Activated naive CD8-positive, alpha-beta T cell treated with anti-CD3 and anti-CD28 coated beads, Interleukin-2, amount 50 U/mL, for 24 hours (primary cell): Measurements from ENCODE around the gene ADGRA1.

Source experiments
- ATAC-seq: fragments of 150-1000 bp; cut with Tn5 transposase; one replicate; pipeline ENCODE4 v1.10.0; 2021
- DNase-seq: peaks from one replicate; pipeline ENCODE4 v3.0.0; 2021
- H3K27ac Mint-ChIP-seq: one replicate; pipeline ENCODE4 v1.8.0; 2021; ENCODE audit warnings: mild to moderate bottlenecking, mixed read lengths
- H3K27me3 Mint-ChIP-seq: one replicate; pipeline ENCODE4 v1.8.0; 2021; ENCODE audit warnings: mixed read lengths
- H3K36me3 Mint-ChIP-seq: one replicate; pipeline ENCODE4 v1.8.0; 2021; ENCODE audit warnings: low read depth, mixed read lengths
- H3K4me1 Mint-ChIP-seq: one replicate; pipeline ENCODE4 v1.8.0; 2021; ENCODE audit warnings: mixed read lengths
- H3K4me3 Mint-ChIP-seq: one replicate; pipeline ENCODE4 v1.8.0; 2021; ENCODE audit warnings: mild to moderate bottlenecking, moderate library complexity, mixed read lengths
- H3K9me3 Mint-ChIP-seq: one replicate; pipeline ENCODE4 v1.8.0; 2021; ENCODE audit warnings: mixed read lengths

Gene ADGRA1

DNA sequence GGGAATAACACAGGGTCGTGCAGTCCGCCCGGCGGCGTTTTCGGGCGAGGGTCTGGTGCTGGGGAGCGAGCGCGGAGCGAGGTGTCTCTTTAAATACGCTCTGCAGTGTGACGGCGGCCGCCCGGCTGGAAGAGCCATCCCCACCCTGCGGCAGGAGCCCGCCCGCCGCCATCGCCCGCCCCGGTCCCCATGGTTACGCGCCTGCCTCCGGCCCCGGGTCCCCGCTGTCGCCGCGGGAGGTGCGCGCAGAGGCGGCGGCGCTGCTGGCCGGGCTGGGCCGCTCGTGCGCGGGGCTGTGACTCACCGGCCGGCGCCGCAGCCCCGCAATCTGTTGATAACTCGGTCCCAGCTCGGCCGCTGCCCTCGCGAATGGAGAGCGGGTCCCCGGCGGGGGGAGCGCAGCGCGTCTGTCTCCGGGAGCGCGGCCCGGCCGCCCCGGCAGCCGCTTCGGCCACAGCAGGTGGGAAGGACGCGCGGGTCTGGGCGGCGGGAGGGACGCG lies at the start of gene ADGRA1:
Gene ADGRA1 (plus strand): TSS at position 246 of the 500 bp plus-strand sequence. CDS start 986 bp downstream, outside the sequence.
- Mint-ChIP-seq H3K27ac (no peak within 1 kb of the TSS), H3K4me1 (no peaks in the 10 kb centered on the region), H3K9me3 (no peaks in the 10 kb centered on the region), H3K36me3 (no peaks in the 10 kb centered on the region), H3K4me3 (no peak within 1 kb of the TSS), H3K27me3 (peaks cover 19% of the 10 kb centered on the region)
- ATAC-seq: no peak
- no peak for DNase-seq

DNA sequence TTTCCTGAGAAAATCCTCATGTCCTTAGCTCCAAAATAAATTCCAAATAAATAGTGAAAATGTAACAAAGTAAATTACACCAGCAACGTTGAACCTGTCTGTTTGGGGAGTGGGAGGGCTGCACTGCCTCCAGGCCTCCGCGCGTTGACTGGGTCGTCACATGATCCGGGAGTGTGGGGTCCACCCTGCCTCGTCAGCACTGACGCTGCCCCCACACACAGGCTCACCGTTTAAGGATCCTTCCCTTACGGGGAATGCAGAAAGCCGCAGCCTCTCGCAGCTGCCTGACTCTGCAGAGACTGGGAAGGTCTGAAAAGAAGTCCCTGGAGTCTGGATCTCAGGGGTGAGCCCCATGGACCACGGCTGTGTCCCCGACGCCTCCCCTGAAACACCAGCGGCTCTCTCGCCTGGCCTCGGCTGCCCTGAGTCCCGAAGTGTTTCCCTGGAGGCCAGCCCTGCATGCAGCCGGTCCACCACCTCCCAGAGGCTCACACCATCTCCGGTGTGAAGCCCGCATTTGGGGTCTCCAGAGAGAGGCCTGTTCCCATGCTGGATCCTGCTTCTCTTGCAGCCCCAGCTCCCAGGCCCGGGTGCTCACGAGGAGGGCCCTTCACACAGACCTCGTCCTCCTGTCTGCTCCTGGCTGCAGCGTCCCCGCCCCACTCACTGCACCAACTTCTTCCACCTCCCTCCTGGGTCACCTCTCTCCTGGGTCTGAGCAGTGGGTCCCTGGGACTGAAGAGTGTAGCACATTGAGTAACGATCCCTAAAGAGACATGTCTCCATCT lies 49.5 kb upstream of the ADGRA1 start:
- Mint-ChIP-seq H3K9me3 (no peaks in the 10 kb centered on the region), H3K36me3 (no peaks in the 10 kb centered on the region), H3K4me3 (no peak overlapping the region)

DNA sequence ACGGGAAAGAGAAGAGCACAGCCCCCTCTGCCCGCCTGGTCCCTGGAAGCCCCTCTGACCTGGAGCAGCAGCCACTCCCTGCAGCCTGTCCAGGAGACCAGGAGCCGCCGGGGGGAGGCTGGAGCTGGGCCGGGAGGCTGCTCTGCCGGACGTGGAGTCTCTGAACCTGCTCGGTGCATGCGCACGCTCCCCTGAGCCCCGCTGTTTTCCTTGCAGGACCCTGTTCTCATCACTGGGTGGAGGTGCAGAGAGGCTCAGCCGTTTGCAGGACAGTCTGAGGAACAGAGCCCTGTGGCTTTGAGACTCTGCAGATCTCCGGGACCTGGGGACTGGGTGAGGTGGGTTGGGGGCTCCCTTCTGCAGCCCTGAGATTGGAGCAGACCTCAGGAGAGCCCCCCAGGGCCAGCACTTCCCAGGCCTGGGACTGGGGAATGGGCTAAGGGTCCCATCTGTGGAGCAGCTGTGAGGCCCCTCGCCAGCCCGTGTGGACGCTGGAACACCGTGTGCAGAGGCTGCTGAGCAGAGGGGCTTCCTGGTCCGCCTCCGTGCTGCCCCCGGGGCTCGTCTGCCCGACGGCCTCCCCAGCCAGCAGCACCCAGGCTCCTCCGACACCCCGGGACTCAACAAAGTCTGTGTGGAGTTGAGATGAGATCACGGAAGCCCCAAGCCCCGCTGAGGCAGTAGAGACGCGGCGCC lies 48.5 kb upstream of the ADGRA1 start:
- no peak overlapping the region for H3K27ac Mint-ChIP-seq
- no peaks in the 10 kb centered on the region for H3K27me3 Mint-ChIP-seq
- H3K9me3 Mint-ChIP-seq: no peaks in the 10 kb centered on the region
- DNase-seq: no peak
- no peaks in the 10 kb centered on the region for H3K36me3 Mint-ChIP-seq
- no peak for ATAC-seq
- H3K4me3 Mint-ChIP-seq: no peak overlapping the region
- H3K4me1 Mint-ChIP-seq: no peaks in the 10 kb centered on the region

More for the DNA sequence above, 49.5 kb upstream of the ADGRA1 start:
- Mint-ChIP-seq H3K27me3 (no peaks in the 10 kb centered on the region), H3K27ac (no peak overlapping the region), H3K4me1 (no peaks in the 10 kb centered on the region)
- ATAC-seq (no peak), DNase-seq (no peak)

DNA sequence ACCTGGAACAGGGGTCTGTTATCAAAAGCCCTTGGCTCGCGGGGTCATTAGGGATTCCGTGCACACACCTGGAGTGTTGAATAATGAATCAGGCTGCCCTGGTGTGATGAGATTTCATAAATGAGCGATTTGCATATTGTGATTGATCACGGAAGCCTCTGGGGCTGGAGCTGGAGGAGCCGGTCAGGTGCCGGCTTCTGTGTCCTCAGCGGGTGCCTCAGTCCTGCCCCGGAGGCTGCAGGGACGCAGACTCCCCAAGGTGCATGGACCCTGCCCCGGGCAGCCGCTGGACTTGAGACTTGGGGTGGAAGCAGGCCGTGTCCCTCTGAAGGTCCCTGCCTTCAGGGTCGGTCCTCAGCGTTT lies 47.9 kb upstream of the ADGRA1 start:
- DNase-seq: no peak
- Mint-ChIP-seq H3K4me1 (no peaks in the 10 kb centered on the region), H3K27ac (no peak overlapping the region), H3K4me3 (no peak overlapping the region), H3K9me3 (no peaks in the 10 kb centered on the region), H3K27me3 (no peaks in the 10 kb centered on the region), H3K36me3 (no peaks in the 10 kb centered on the region)
- no peak for ATAC-seq

DNA sequence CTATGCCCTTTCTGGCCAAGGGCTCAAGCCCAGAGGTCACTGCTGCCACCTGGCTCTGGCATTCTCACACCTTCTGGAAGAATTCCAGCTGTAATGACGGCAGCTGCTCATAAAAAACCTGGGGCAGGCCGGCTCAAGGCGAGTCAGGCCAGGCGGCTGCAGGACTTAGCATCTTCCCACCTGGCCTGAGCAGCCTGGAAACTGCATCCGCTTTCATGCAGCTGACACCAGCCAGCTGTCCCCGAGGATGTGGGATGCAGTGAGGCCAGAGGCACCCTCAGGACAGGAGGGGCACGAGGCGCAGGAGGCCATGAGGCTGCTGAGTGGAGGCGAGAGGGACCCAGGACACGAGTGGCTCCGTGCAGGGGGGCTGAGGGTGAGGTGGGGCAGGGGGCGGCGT lies 47.5 kb upstream of the ADGRA1 start:
- Mint-ChIP-seq H3K27ac (no peak overlapping the region), H3K9me3 (no peaks in the 10 kb centered on the region), H3K36me3 (no peaks in the 10 kb centered on the region), H3K4me3 (no peak overlapping the region), H3K4me1 (no peaks in the 10 kb centered on the region), H3K27me3 (no peaks in the 10 kb centered on the region)
- ATAC-seq: no peak
- no peak for DNase-seq

DNA sequence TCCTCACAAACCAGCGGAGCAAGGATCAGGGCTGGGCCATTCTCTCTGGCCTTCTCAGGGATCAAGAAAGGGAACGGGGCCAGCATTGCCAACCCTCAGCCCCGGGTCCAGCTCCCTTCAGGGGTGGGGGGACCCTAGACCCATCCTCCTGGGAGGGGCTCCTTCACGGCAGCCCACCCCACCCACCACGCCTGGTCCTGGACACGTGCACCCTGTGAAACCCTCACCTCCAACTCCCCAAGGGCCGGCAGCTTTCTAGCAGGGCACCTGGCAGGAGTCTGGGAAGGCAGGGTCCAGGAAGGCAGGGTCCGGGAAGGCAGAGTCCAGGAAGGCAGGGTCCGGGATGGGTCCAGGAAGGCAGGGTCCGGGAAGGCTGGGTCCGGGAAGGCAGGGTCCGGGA lies 46.6 kb upstream of the ADGRA1 start:
- no peak overlapping the region for H3K4me3 Mint-ChIP-seq
- H3K27me3 Mint-ChIP-seq: no peaks in the 10 kb centered on the region
- no peaks in the 10 kb centered on the region for H3K9me3 Mint-ChIP-seq
- no peak overlapping the region for H3K27ac Mint-ChIP-seq
- ATAC-seq (no peak), DNase-seq (no peak)
- H3K36me3 Mint-ChIP-seq: no peaks in the 10 kb centered on the region
- no peaks in the 10 kb centered on the region for H3K4me1 Mint-ChIP-seq

DNA sequence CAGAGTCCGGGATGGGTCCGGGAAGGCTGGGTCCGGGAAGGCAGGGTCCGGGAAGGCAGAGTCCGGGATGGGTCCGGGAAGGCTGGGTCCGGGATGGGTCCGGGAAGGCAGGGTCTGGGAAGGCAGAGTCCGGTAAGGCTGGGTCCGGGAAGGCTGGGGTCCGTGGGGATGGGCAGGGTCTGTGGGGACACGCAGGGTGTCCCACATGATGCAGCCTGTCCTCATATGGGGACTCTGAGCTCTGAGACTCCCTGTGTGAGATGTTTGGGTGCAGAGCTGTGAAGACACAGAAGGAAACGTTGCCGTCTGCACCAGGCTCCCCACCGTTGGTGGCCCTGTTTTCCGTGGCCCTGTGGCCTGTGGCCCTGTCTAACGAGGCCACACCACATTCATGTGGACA lies 45.7 kb upstream of the ADGRA1 start:
- ATAC-seq: peak; percentile 30
- no peaks in the 10 kb centered on the region for H3K36me3 Mint-ChIP-seq
- H3K27me3 Mint-ChIP-seq: no peaks in the 10 kb centered on the region
- no peaks in the 10 kb centered on the region for H3K4me1 Mint-ChIP-seq
- H3K9me3 Mint-ChIP-seq: no peaks in the 10 kb centered on the region
- no peak overlapping the region for H3K4me3 Mint-ChIP-seq
- no peak for DNase-seq
- no peak overlapping the region for H3K27ac Mint-ChIP-seq

DNA sequence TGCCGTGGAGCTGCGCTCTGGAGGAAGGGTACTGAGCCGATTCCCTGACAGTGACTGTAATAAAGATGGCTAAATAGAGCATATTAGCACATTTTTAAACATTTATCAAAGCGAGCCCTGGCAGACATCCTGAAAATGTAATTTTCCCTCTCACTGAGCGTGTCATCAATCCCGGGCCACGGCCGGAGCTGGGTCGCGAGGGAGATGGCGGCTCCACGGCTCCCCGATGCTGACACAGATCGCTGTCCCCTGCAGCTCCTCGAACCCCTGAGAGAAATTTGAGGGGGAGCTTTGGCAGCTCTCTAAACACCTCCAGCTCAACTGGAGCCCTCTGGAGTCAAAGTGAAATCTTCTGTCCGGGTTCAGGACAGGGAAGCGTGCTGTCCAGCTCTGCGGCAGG lies 44.9 kb upstream of the ADGRA1 start:
- no peak for DNase-seq
- no peak for ATAC-seq
- H3K27me3 Mint-ChIP-seq: no peaks in the 10 kb centered on the region
- H3K4me1 Mint-ChIP-seq: no peaks in the 10 kb centered on the region
- no peaks in the 10 kb centered on the region for H3K36me3 Mint-ChIP-seq
- H3K27ac Mint-ChIP-seq: no peak overlapping the region
- H3K4me3 Mint-ChIP-seq: no peak overlapping the region
- H3K9me3 Mint-ChIP-seq: no peaks in the 10 kb centered on the region

DNA sequence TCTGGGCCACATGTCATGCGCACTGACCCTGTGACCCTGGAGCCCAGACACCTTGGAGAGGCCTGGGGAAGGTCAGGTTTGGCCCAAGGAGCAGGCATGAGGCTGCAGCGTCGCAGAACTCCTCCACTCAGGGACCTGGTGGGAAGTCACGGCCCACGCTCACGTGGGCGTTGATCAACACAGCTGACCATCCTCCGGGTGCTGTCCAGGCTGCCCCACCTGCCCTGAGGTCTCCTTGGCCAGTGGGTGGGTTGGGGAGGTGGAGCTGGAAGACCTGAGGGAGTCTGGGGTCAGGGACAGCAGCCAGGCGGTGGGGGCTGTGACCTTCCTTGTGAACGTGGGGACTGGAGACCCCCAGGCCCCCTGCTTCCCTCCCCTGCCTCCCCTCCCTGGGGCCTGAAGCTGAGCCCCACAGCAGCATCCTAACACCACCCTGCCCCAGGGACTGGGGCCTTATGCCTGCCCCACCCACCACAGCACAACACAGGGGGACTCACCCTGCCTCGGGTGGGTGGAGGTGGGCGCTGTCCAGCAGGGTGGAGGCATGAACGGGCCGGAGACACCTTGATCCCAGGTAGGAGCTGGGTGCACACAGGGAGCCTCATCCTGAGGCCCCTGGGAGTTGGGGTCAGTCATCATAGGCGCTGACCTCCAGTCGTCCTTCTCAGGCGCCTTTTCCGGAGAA lies 44.0 kb upstream of the ADGRA1 start:
- no peak for DNase-seq
- H3K27me3 Mint-ChIP-seq: no peaks in the 10 kb centered on the region
- no peaks in the 10 kb centered on the region for H3K9me3 Mint-ChIP-seq
- H3K4me3 Mint-ChIP-seq: no peak overlapping the region
- no peak for ATAC-seq
- no peaks in the 10 kb centered on the region for H3K36me3 Mint-ChIP-seq
- H3K27ac Mint-ChIP-seq: no peak overlapping the region
- no peaks in the 10 kb centered on the region for H3K4me1 Mint-ChIP-seq

GRCh38 chr10:133044401-133044811 lies 43.3 kb upstream of the ADGRA1 start:
- H3K4me3 Mint-ChIP-seq: no peak overlapping the region
- H3K36me3 Mint-ChIP-seq: no peaks in the 10 kb centered on the region
- DNase-seq (no peak), ATAC-seq (no peak)
- H3K27me3 Mint-ChIP-seq: no peaks in the 10 kb centered on the region
- H3K4me1 Mint-ChIP-seq: no peaks in the 10 kb centered on the region
- H3K9me3 Mint-ChIP-seq: no peaks in the 10 kb centered on the region
- no peak overlapping the region for H3K27ac Mint-ChIP-seq

GRCh38 chr10:133045556-133046389 lies 42.0 kb upstream of the ADGRA1 start:
- Mint-ChIP-seq H3K4me1 (no peaks in the 10 kb centered on the region), H3K9me3 (no peaks in the 10 kb centered on the region), H3K36me3 (no peaks in the 10 kb centered on the region), H3K4me3 (no peak overlapping the region), H3K27me3 (no peaks in the 10 kb centered on the region), H3K27ac (no peak overlapping the region)
- ATAC-seq (no peak), DNase-seq (no peak)

- no peaks in the 10 kb centered on the region for H3K4me1 Mint-ChIP-seq
- no peak for ATAC-seq
- no peaks in the 10 kb centered on the region for H3K36me3 Mint-ChIP-seq
- DNase-seq: no peak
- no peaks in the 10 kb centered on the region for H3K27me3 Mint-ChIP-seq
- no peaks in the 10 kb centered on the region for H3K9me3 Mint-ChIP-seq
- H3K27ac Mint-ChIP-seq: no peak overlapping the region
- H3K4me3 Mint-ChIP-seq: no peak overlapping the region
These were observed 41.3 kb upstream of the ADGRA1 start for GRCh38 chr10:133046390-133046765.

GRCh38 chr10:133047526-133048123 lies 40.1 kb upstream of the ADGRA1 start:
- no peak overlapping the region for H3K27ac Mint-ChIP-seq
- H3K9me3 Mint-ChIP-seq: no peaks in the 10 kb centered on the region
- no peaks in the 10 kb centered on the region for H3K36me3 Mint-ChIP-seq
- H3K4me1 Mint-ChIP-seq: no peaks in the 10 kb centered on the region
- DNase-seq (no peak), ATAC-seq (no peak)
- H3K4me3 Mint-ChIP-seq: no peak overlapping the region
- H3K27me3 Mint-ChIP-seq: no peaks in the 10 kb centered on the region

- Mint-ChIP-seq H3K36me3 (no peaks in the 10 kb centered on the region), H3K27ac (no peak overlapping the region), H3K27me3 (no peaks in the 10 kb centered on the region), H3K4me1 (no peaks in the 10 kb centered on the region), H3K9me3 (no peaks in the 10 kb centered on the region), H3K4me3 (no peak overlapping the region)
- DNase-seq (no peak), ATAC-seq (no peak)
These were observed 39.5 kb upstream of the ADGRA1 start for GRCh38 chr10:133048266-133048665.
